ENCODE measurements around the gene ANP32D.

DNA sequence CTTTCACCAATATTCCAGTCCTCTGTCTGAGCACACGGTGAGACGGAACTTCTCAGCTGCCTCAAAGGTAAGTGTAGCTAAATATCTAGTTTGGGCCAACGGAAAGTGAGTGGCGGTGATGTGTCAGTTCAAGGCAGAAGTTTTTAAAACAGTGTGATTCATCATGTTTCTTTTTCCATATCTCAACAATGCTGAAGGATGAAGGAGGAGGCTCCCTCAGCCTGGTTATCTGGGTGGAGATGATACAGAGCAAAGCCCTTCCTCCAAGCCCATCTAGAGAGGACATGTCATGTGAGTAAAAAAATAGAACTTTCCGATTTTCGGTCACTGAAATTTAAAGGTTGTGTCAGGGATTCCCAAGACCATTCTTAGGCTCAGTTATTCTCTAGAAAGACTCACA is 13.1 kb upstream of the ANP32D start:
- TF ChIP-seq, protein P1, sequence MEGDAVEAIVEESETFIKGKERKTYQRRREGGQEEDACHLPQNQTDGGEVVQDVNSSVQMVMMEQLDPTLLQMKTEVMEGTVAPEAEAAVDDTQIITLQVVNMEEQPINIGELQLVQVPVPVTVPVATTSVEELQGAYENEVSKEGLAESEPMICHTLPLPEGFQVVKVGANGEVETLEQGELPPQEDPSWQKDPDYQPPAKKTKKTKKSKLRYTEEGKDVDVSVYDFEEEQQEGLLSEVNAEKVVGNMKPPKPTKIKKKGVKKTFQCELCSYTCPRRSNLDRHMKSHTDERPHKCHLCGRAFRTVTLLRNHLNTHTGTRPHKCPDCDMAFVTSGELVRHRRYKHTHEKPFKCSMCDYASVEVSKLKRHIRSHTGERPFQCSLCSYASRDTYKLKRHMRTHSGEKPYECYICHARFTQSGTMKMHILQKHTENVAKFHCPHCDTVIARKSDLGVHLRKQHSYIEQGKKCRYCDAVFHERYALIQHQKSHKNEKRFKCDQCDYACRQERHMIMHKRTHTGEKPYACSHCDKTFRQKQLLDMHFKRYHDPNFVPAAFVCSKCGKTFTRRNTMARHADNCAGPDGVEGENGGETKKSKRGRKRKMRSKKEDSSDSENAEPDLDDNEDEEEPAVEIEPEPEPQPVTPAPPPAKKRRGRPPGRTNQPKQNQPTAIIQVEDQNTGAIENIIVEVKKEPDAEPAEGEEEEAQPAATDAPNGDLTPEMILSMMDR (IDR thresholded peaks at IDR 0.05): no peak
- TF ChIP-seq POLR2A (IDR thresholded peaks at IDR 0.05) (no peak), POLR2AphosphoS5 (IDR thresholded peaks at IDR 0.05) (no peak)
